ENCODE measurements around the gene OTUD3.

Gene OTUD3

GRCh38 chr1:19885821-19886220 is 3.6 kb downstream of the OTUD3 start:
- Histone ChIP-seq H3K4me3 (replicated peaks; ENCODE audit: insufficient read depth, low read length) (no peak overlapping the region), H3K27ac (replicated peaks) (no peak overlapping the region), H3K27me3 (ENCODE audit: insufficient read depth, poor library complexity, severe bottlenecking) (no peaks in the 10 kb centered on the region)
- TF ChIP-seq, protein P1, sequence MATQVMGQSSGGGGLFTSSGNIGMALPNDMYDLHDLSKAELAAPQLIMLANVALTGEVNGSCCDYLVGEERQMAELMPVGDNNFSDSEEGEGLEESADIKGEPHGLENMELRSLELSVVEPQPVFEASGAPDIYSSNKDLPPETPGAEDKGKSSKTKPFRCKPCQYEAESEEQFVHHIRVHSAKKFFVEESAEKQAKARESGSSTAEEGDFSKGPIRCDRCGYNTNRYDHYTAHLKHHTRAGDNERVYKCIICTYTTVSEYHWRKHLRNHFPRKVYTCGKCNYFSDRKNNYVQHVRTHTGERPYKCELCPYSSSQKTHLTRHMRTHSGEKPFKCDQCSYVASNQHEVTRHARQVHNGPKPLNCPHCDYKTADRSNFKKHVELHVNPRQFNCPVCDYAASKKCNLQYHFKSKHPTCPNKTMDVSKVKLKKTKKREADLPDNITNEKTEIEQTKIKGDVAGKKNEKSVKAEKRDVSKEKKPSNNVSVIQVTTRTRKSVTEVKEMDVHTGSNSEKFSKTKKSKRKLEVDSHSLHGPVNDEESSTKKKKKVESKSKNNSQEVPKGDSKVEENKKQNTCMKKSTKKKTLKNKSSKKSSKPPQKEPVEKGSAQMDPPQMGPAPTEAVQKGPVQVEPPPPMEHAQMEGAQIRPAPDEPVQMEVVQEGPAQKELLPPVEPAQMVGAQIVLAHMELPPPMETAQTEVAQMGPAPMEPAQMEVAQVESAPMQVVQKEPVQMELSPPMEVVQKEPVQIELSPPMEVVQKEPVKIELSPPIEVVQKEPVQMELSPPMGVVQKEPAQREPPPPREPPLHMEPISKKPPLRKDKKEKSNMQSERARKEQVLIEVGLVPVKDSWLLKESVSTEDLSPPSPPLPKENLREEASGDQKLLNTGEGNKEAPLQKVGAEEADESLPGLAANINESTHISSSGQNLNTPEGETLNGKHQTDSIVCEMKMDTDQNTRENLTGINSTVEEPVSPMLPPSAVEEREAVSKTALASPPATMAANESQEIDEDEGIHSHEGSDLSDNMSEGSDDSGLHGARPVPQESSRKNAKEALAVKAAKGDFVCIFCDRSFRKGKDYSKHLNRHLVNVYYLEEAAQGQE (IDR thresholded peaks at IDR 0.05; ENCODE audit: insufficient replicate concordance, low read depth) = no peak
- TF ChIP-seq CTCF (IDR thresholded peaks at IDR 0.05; ENCODE audit: insufficient read depth, low read length) (no peak), POLR2AphosphoS5 (IDR thresholded peaks at IDR 0.05; ENCODE audit: low read depth) (no peak), SPI1 (IDR thresholded peaks at IDR 0.05; ENCODE audit: borderline replicate concordance, low read depth) (no peak)
- no peak for DNase-seq (ENCODE audit: low read depth in 1 of 2, low spot score in 1 of 2)

DNA sequence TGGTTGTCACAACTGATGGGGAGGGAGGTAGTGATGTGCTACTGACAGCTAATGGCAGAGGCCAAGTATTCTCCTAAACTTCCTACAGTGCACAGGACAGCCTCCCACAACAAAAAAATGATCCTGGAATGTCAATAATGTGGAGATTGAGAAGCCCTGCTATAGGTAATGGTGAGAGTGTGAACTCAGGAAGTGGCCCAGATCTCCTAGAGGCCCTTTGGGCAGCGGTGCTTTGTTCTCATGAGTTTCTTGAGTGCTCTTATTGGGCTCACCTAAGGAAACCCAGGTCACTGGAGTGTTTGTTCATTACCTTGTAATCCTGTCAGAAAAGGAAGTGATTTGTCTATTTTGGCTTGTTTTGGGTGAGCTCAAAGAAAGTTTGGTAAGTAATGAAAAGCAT is 5.9 kb downstream of the OTUD3 start:
- no peak for DNase-seq (ENCODE audit: low read depth in 1 of 2, low spot score in 1 of 2)
- no peak overlapping the region for H3K4me3 ChIP-seq (replicated peaks; ENCODE audit: insufficient read depth, low read length)
- no peak overlapping the region for H3K27ac ChIP-seq (replicated peaks)
- TF ChIP-seq POLR2AphosphoS5 (IDR thresholded peaks at IDR 0.05; ENCODE audit: low read depth) (no peak), SPI1 (IDR thresholded peaks at IDR 0.05; ENCODE audit: borderline replicate concordance, low read depth) (no peak), CTCF (IDR thresholded peaks at IDR 0.05; ENCODE audit: insufficient read depth, low read length) (no peak), GABPA (IDR thresholded peaks at IDR 0.05; ENCODE audit: low read depth) (no peak)
- TF ChIP-seq, protein P1 (IDR thresholded peaks at IDR 0.05; ENCODE audit: insufficient replicate concordance, low read depth) = no peak
- H3K27me3 ChIP-seq (ENCODE audit: insufficient read depth, poor library complexity, severe bottlenecking) = no peaks in the 10 kb centered on the region

DNA sequence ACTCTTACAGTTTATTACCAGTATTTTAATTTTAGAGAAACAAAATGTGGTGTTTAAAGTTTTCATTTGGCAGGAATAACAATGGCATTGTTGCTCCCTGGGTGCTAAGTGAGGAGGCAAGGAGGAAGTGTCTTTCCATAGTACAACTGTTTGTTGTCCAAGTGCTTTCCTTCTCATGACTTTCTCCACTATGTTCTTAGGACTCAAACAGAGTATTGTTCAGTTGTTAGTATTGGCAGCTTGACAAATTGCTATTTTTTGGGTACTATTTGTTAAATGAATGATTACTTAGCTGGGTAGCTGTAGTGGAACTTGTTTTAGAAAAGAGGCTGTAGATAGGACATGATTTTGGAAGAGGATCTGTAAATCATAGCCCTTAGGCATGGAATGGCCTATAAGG is 7.5 kb downstream of the OTUD3 start:
- no peak overlapping the region for H3K27ac ChIP-seq (replicated peaks)
- H3K27me3 ChIP-seq (ENCODE audit: insufficient read depth, poor library complexity, severe bottlenecking) = no peaks in the 10 kb centered on the region
- no peak overlapping the region for H3K4me3 ChIP-seq (replicated peaks; ENCODE audit: insufficient read depth, low read length)
- DNase-seq (ENCODE audit: low read depth in 1 of 2, low spot score in 1 of 2) = no peak
- TF ChIP-seq CTCF (IDR thresholded peaks at IDR 0.05; ENCODE audit: insufficient read depth, low read length) (no peak), SPI1 (IDR thresholded peaks at IDR 0.05; ENCODE audit: borderline replicate concordance, low read depth) (no peak), POLR2AphosphoS5 (IDR thresholded peaks at IDR 0.05; ENCODE audit: low read depth) (no peak), GABPA (IDR thresholded peaks at IDR 0.05; ENCODE audit: low read depth) (no peak)
- TF ChIP-seq, protein P1 (IDR thresholded peaks at IDR 0.05; ENCODE audit: insufficient replicate concordance, low read depth) = no peak

Measured in HL-60 (cell line).